Naive thymus-derived CD4-positive, alpha-beta T cell (primary cell): ENCODE data around the gene WDR48. TPM values are rescaled to one million over a fixed set of nuclear protein-coding genes. Genes with fewer than 3 reads are reported as not detected.

Experiments used
- ATAC-seq: fragments of 150-1000 bp; cut with Tn5 transposase; 2 replicates; pipeline ENCODE4 v1.10.0; 2021; ENCODE audit warnings: mild to moderate bottlenecking, moderate library complexity
- CTCF ChIA-PET: fragments of 350-600 bp; sonication (Branson Sonifier 250); formaldehyde crosslinking; loops from one replicate; lab custom pipeline; 2021; ENCODE audit warnings: antibody characterized with exemption; lab: Charles Lee
- POLR2A ChIA-PET: fragments of 350-600 bp; sonication (Branson Sonifier 250); formaldehyde crosslinking; loops from one replicate; lab custom pipeline; 2021; ENCODE audit warnings: antibody characterized with exemption, inconsistent platforms; lab: Charles Lee
- DNase-seq, 9 donors: peaks; one replicate each; pipeline versions ENCODE4 v3.0.0 to v3.0.0-alpha.2; 2020 to 2022; ENCODE audit warnings: mixed read lengths in 1 of 9
- H3K27ac ChIP-seq: one replicate; pipeline ENCODE4 v1.7.0; 2013; ENCODE audit warnings: mild to moderate bottlenecking, low read depth, low read length, moderate library complexity
- H3K27me3 ChIP-seq, 2 donors: one replicate each; pipeline ENCODE4 v1.7.0; 2013; ENCODE audit warnings: low read length in 2 of 2, mild to moderate bottlenecking in 2 of 2, moderate library complexity in 2 of 2; ENCODE audit not compliant: control insufficient read depth in 2 of 2, insufficient read depth in 2 of 2
- H3K36me3 ChIP-seq, 3 experiments: 1 replicate in 2 of 3; 2 replicates in 1 of 3; pipeline ENCODE4 v1.7.0; 2013; ENCODE audit warnings: low read length in 3 of 3, mild to moderate bottlenecking in 3 of 3, moderate library complexity in 1 of 3; ENCODE audit not compliant: insufficient read depth in 3 of 3, control insufficient read depth in 2 of 3
- H3K4me1 ChIP-seq, 2 donors: one replicate each; pipeline ENCODE4 v1.7.0; 2013; ENCODE audit warnings: low read length in 2 of 2, mild to moderate bottlenecking in 2 of 2, moderate library complexity in 1 of 2; ENCODE audit not compliant: control insufficient read depth in 2 of 2, insufficient read depth in 2 of 2
- H3K4me3 ChIP-seq: 2 replicates; pipeline ENCODE4 v1.7.0; 2013; ENCODE audit warnings: mild to moderate bottlenecking, low read length
- H3K9me3 ChIP-seq, 3 experiments: 1 replicate in 2 of 3; 2 replicates in 1 of 3; pipeline ENCODE4 v1.7.0; 2013; ENCODE audit warnings: low read length in 3 of 3; ENCODE audit not compliant: control insufficient read depth in 2 of 3
- H3K27ac Mint-ChIP-seq, 9 donors: one replicate each; pipeline ENCODE4 v1.8.0; 2020 to 2022; ENCODE audit warnings: mixed read lengths in 9 of 9, mild to moderate bottlenecking in 8 of 9, moderate library complexity in 5 of 9, inconsistent platforms in 2 of 9
- H3K27me3 Mint-ChIP-seq, 5 donors: one replicate each; pipeline ENCODE4 v1.8.0; 2021 to 2022; ENCODE audit warnings: mixed read lengths in 5 of 5, mild to moderate bottlenecking in 1 of 5
- H3K36me3 Mint-ChIP-seq, 5 donors: one replicate each; pipeline ENCODE4 v1.8.0; 2020 to 2022; ENCODE audit warnings: mixed read lengths in 5 of 5, mild to moderate bottlenecking in 3 of 5, inconsistent platforms in 1 of 5
- H3K4me1 Mint-ChIP-seq, 7 donors: one replicate each; pipeline ENCODE4 v1.8.0; 2020 to 2022; ENCODE audit warnings: mixed read lengths in 7 of 7, mild to moderate bottlenecking in 3 of 7, inconsistent platforms in 1 of 7
- H3K4me3 Mint-ChIP-seq, 10 donors: one replicate each; pipeline ENCODE4 v1.8.0; 2020 to 2022; ENCODE audit warnings: mild to moderate bottlenecking in 10 of 10, mixed read lengths in 10 of 10, moderate library complexity in 6 of 10, inconsistent platforms in 2 of 10
- H3K9me3 Mint-ChIP-seq, 11 donors: one replicate each; pipeline ENCODE4 v1.8.0; 2020 to 2022; ENCODE audit warnings: mixed read lengths in 11 of 11, mild to moderate bottlenecking in 4 of 11, inconsistent platforms in 1 of 11, moderate library complexity in 1 of 11
- intact Hi-C, 2 donors: fragments of 100-400 bp; cut with micrococcal nuclease; formaldehyde crosslinking; loops; one replicate each; pipeline ENCODE4 v1.15.1; 2023
- polyA plus RNA-seq, 2 donors: library from polyadenylated mRNA; unstranded; fragments of 300-500 nt; fragmentation: Illumina TruSeq; gene quantifications; one replicate each; pipeline ENCODE4 v1.2.3, GENCODE V29; 2021
- total RNA-seq, 6 experiments: library from RNA in 5 of 6; stranded (reverse) in 5 of 6; gene quantifications; 1 replicate in 5 of 6; 2 replicates in 1 of 6; pipeline ENCODE4 v1.2.3 and lab custom pipeline; 2021 to 2026

The WDR48 gene
- total and polyA plus RNA-seq, 7 experiments from 2014 or later = 37.5 to 97.7 (median 61.7) TPM

GRCh38 chr3:39086144-39086543 is 34.3 kb downstream of the WDR48 start:
- Mint-ChIP-seq H3K4me1 (peaks cover 0 to 7% (median 0%) of the 10 kb centered on the region in 7 donors), H3K4me3 (no peak overlapping the region), H3K9me3 (no peaks in the 10 kb centered on the region), H3K27me3 (no peaks in the 10 kb centered on the region), H3K27ac (peak overlapping the region in 3 of 9 donors; percentile 16 to 21 (median 21)), H3K36me3 (peaks cover 12 to 57% (median 23%) of the 10 kb centered on the region in 5 donors)
- CTCF ChIA-PET = interaction anchor here (1.0 kb wide), 1 partner anchor 20 kb away, joined by 3 read pairs; no protein-coding TSS in a partner anchor
- H3K4me3 ChIP-seq = no peak overlapping the region
- H3K27ac ChIP-seq = no peak overlapping the region
- no peaks in the 10 kb centered on the region for H3K27me3 ChIP-seq
- POLR2A ChIA-PET = no interaction called here
- DNase-seq (no peak), ATAC-seq (peak; percentile 37)
- H3K9me3 ChIP-seq = no peaks in the 10 kb centered on the region
- H3K36me3 ChIP-seq = peaks cover 16 to 74% (median 16%) of the 10 kb centered on the region in 3 experiments
- intact Hi-C loops = no loop called here
- H3K4me1 ChIP-seq = no peaks in the 10 kb centered on the region

GRCh38 chr3:39088456-39088855 is 36.6 kb downstream of the WDR48 start:
- Mint-ChIP-seq H3K36me3 (peaks cover 13 to 44% (median 18%) of the 10 kb centered on the region in 5 donors), H3K27me3 (no peaks in the 10 kb centered on the region), H3K4me1 (peaks cover 0 to 4% (median 0%) of the 10 kb centered on the region in 7 donors), H3K9me3 (no peaks in the 10 kb centered on the region), H3K4me3 (no peak overlapping the region), H3K27ac (peak overlapping the region in 4 of 9 donors; percentile 10 to 79 (median 41))
- peaks cover 16 to 72% (median 26%) of the 10 kb centered on the region in 3 experiments for H3K36me3 ChIP-seq
- ATAC-seq (no peak), DNase-seq (no peak)
- POLR2A ChIA-PET = interaction anchor here (1.0 kb wide), 1 partner anchor 37 kb away, joined by 3 read pairs; no protein-coding TSS in a partner anchor
- H3K4me3 ChIP-seq = no peak overlapping the region
- intact Hi-C loops = no loop called here
- CTCF ChIA-PET = interaction anchor here (1.5 kb wide), 1 partner anchor 200 kb away, joined by 7 read pairs; no protein-coding TSS in a partner anchor
- no peaks in the 10 kb centered on the region for H3K27me3 ChIP-seq
- no peaks in the 10 kb centered on the region for H3K9me3 ChIP-seq
- no peak overlapping the region for H3K27ac ChIP-seq
- H3K4me1 ChIP-seq = no peaks in the 10 kb centered on the region

- Mint-ChIP-seq H3K9me3 (no peaks in the 10 kb centered on the region), H3K36me3 (peaks cover 16 to 44% (median 19%) of the 10 kb centered on the region in 5 donors), H3K27me3 (no peaks in the 10 kb centered on the region), H3K4me3 (no peak overlapping the region), H3K27ac (peak overlapping the region in 2 of 9 donors; percentile 6 to 23), H3K4me1 (peaks cover 0 to 4% (median 0%) of the 10 kb centered on the region in 7 donors)
- ChIA-PET CTCF (interaction anchor here (1.5 kb wide), 1 partner anchor 199 kb away, joined by 7 read pairs; no protein-coding TSS in a partner anchor), POLR2A (no interaction called here)
- Histone ChIP-seq H3K36me3 (peaks cover 16 to 70% (median 26%) of the 10 kb centered on the region in 3 experiments), H3K9me3 (no peaks in the 10 kb centered on the region), H3K4me1 (no peaks in the 10 kb centered on the region), H3K4me3 (no peak overlapping the region), H3K27me3 (no peaks in the 10 kb centered on the region), H3K27ac (no peak overlapping the region)
- ATAC-seq (no peak), DNase-seq (no peak)
- intact Hi-C loops = no loop called here
Observed at GRCh38 chr3:39088889-39089288, 37.1 kb downstream of the WDR48 start.

DNA sequence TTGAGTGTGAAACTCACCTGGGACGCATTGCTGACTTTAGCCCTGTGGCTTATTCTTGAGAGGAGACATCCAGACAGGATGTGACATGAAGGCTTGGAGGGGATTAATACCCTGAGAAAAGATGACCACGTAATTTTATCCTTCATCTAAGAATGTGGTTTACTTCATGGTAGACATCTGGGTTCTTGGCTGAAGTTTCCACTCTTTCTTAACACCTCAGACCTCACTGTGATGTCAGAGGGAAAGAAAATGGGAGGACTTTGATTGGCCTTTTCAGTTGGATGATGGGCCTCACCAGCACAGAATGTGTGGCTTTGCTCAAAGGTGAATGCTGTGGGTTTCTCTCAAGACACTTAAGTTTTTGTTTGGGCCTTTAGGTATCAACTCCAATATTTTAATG is 39.1 kb downstream of the WDR48 start:
- Histone ChIP-seq H3K4me1 (no peaks in the 10 kb centered on the region), H3K36me3 (peaks cover 18 to 81% (median 24%) of the 10 kb centered on the region in 3 experiments), H3K27ac (no peak overlapping the region), H3K9me3 (no peaks in the 10 kb centered on the region), H3K27me3 (no peaks in the 10 kb centered on the region), H3K4me3 (no peak overlapping the region)
- Mint-ChIP-seq H3K4me3 (no peak overlapping the region), H3K36me3 (peaks cover 20 to 37% (median 22%) of the 10 kb centered on the region in 5 donors), H3K9me3 (no peaks in the 10 kb centered on the region), H3K27me3 (no peaks in the 10 kb centered on the region), H3K4me1 (peaks cover 0 to 4% (median 0%) of the 10 kb centered on the region in 7 donors), H3K27ac (peak overlapping the region in 1 of 9 donors; percentile 6)
- DNase-seq (no peak), ATAC-seq (no peak)
- ChIA-PET CTCF (no interaction called here), POLR2A (no interaction called here)
- intact Hi-C loops = no loop called here

- H3K27ac Mint-ChIP-seq = peak overlapping the region in 3 of 9 donors; percentile 16 to 59 (median 34)
- no peaks in the 10 kb centered on the region for H3K4me1 ChIP-seq
- peaks cover 0 to 2% (median 0%) of the 10 kb centered on the region in 7 donors for H3K4me1 Mint-ChIP-seq
- no peaks in the 10 kb centered on the region for H3K27me3 Mint-ChIP-seq
- CTCF ChIA-PET = no interaction called here
- intact Hi-C loops = no loop called here
- no peaks in the 10 kb centered on the region for H3K9me3 Mint-ChIP-seq
- POLR2A ChIA-PET = interaction anchor here (2.0 kb wide), 1 partner anchor 10 kb away, joined by 5 read pairs; no protein-coding TSS in a partner anchor
- H3K27ac ChIP-seq = no peak overlapping the region
- peaks cover 10 to 85% (median 17%) of the 10 kb centered on the region in 3 experiments for H3K36me3 ChIP-seq
- ATAC-seq (no peak), DNase-seq (no peak)
- no peak overlapping the region for H3K4me3 Mint-ChIP-seq
- no peaks in the 10 kb centered on the region for H3K9me3 ChIP-seq
- H3K36me3 Mint-ChIP-seq = peaks cover 4 to 21% (median 16%) of the 10 kb centered on the region in 5 donors
- no peaks in the 10 kb centered on the region for H3K27me3 ChIP-seq
- H3K4me3 ChIP-seq = no peak overlapping the region
Observed at GRCh38 chr3:39094851-39095677, 43.2 kb downstream of the WDR48 start.

DNA sequence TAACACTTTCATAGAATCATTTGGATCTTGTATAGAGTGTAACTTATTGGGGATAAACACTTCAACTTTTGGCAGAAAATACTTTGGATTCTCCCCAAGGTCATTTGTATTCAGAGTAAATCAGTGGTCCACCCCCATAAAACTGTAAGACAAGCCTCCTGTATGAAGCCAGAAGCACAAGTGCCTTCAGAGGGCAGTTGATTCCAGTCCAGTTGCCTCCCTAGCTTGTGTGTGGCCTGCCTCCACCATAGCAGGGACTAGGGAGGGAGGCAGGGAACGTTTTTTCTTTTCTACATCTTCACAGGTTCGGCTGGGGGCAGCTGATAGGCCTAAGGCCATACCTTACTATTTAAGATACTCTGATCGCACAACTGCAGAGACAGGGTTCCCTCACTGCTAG is 44.0 kb downstream of the WDR48 start:
- ATAC-seq = no peak

More for the DNA sequence above, 44.0 kb downstream of the WDR48 start:
- ChIA-PET POLR2A (interaction anchor here (2.0 kb wide), 1 partner anchor 9 kb away, joined by 5 read pairs; no protein-coding TSS in a partner anchor), CTCF (interaction anchor here (0.7 kb wide), 1 partner anchor 41 kb away, joined by 3 read pairs; no protein-coding TSS in a partner anchor)
- Histone ChIP-seq H3K27me3 (no peaks in the 10 kb centered on the region), H3K27ac (no peak overlapping the region), H3K4me1 (no peaks in the 10 kb centered on the region), H3K9me3 (no peaks in the 10 kb centered on the region), H3K4me3 (no peak overlapping the region), H3K36me3 (peaks cover 10 to 88% (median 13%) of the 10 kb centered on the region in 3 experiments)
- Mint-ChIP-seq H3K9me3 (no peaks in the 10 kb centered on the region), H3K27me3 (no peaks in the 10 kb centered on the region), H3K36me3 (peaks cover 4 to 18% (median 11%) of the 10 kb centered on the region in 5 donors), H3K4me3 (no peak overlapping the region), H3K27ac (peak overlapping the region in 2 of 9 donors; percentile 26 to 34), H3K4me1 (peaks cover 0 to 2% (median 0%) of the 10 kb centered on the region in 7 donors)
- intact Hi-C loops = no loop called here
- no peak for DNase-seq
